IPS-15b (cell line): ENCODE measurements around the gene NTRK1.
A peak's percentile ranks its signal among the peaks of the same experiment; 100 is the strongest.

Source experiments
- H3K27me3 ChIP-seq: one replicate; pipeline ENCODE4 v1.6.1; 2013; ENCODE audit warnings: low read length; ENCODE audit not compliant: control insufficient read depth, insufficient read depth
- H3K36me3 ChIP-seq: one replicate; pipeline ENCODE4 v1.6.1; 2013; ENCODE audit warnings: low read length; ENCODE audit not compliant: control insufficient read depth, insufficient read depth
- H3K4me1 ChIP-seq: one replicate; pipeline ENCODE4 v1.6.1; 2013; ENCODE audit warnings: mild to moderate bottlenecking, low read length; ENCODE audit not compliant: control insufficient read depth, insufficient read depth
- H3K4me3 ChIP-seq: one replicate; pipeline ENCODE4 v1.5.1; 2013; ENCODE audit warnings: low read depth, low read length
- H3K9ac ChIP-seq: one replicate; pipeline ENCODE4 v1.6.1; 2013; ENCODE audit warnings: low read depth, mild to moderate bottlenecking, low read length
- H3K9me3 ChIP-seq: one replicate; pipeline ENCODE4 v1.6.1; 2013; ENCODE audit warnings: mild to moderate bottlenecking, low read length; ENCODE audit not compliant: control insufficient read depth, insufficient read depth

NTRK1 gene

GRCh38 chr1:156885880-156886355 lies 25.3 kb downstream of the NTRK1 start:
- Histone ChIP-seq H3K4me3 (no peak overlapping the region), H3K9ac (no peak overlapping the region), H3K27me3 (peaks cover 67% of the 10 kb centered on the region), H3K9me3 (no peaks in the 10 kb centered on the region), H3K36me3 (no peaks in the 10 kb centered on the region), H3K4me1 (peaks cover 9% of the 10 kb centered on the region)

- Histone ChIP-seq H3K4me1 (peaks cover 9% of the 10 kb centered on the region), H3K9ac (no peak overlapping the region), H3K27me3 (peaks cover 75% of the 10 kb centered on the region), H3K4me3 (peak overlapping the region; percentile 18), H3K9me3 (no peaks in the 10 kb centered on the region), H3K36me3 (no peaks in the 10 kb centered on the region)
Measured at GRCh38 chr1:156886583-156887281, 26.1 kb downstream of the NTRK1 start.

GRCh38 chr1:156887317-156887716 lies 26.7 kb downstream of the NTRK1 start:
- no peaks in the 10 kb centered on the region for H3K36me3 ChIP-seq
- H3K9ac ChIP-seq = no peak overlapping the region
- H3K9me3 ChIP-seq = no peaks in the 10 kb centered on the region
- H3K4me1 ChIP-seq = peaks cover 9% of the 10 kb centered on the region
- no peak overlapping the region for H3K4me3 ChIP-seq
- H3K27me3 ChIP-seq = peaks cover 80% of the 10 kb centered on the region

GRCh38 chr1:156887734-156888133 lies 27.1 kb downstream of the NTRK1 start:
- H3K27me3 ChIP-seq = peaks cover 80% of the 10 kb centered on the region
- H3K36me3 ChIP-seq = no peaks in the 10 kb centered on the region
- H3K9ac ChIP-seq = no peak overlapping the region
- peaks cover 9% of the 10 kb centered on the region for H3K4me1 ChIP-seq
- H3K9me3 ChIP-seq = no peaks in the 10 kb centered on the region
- no peak overlapping the region for H3K4me3 ChIP-seq

GRCh38 chr1:156889802-156890580 lies 29.3 kb downstream of the NTRK1 start:
- peak overlapping the region; percentile 10 for H3K4me3 ChIP-seq
- H3K36me3 ChIP-seq = no peaks in the 10 kb centered on the region
- H3K27me3 ChIP-seq = peaks cover 83% of the 10 kb centered on the region
- H3K9ac ChIP-seq = no peak overlapping the region
- no peaks in the 10 kb centered on the region for H3K9me3 ChIP-seq
- H3K4me1 ChIP-seq = peaks cover 14% of the 10 kb centered on the region

- Histone ChIP-seq H3K4me3 (peak overlapping the region; percentile 59), H3K9ac (no peak overlapping the region), H3K27me3 (peaks cover 73% of the 10 kb centered on the region)
Measured at GRCh38 chr1:156892190-156893047, 31.8 kb downstream of the NTRK1 start.

GRCh38 chr1:156893048-156893953 lies 32.6 kb downstream of the NTRK1 start, which contains the start of gene PEAR1:
Gene PEAR1, plus strand, starts transcription at chr1:156893718. Its CDS starts 10,209 bp downstream, at chr1:156903927.
- H3K27me3 ChIP-seq = peaks cover 68% of the 10 kb centered on the region

More at GRCh38 chr1:156892190-156893047, 31.8 kb downstream of the NTRK1 start:
- Histone ChIP-seq H3K9me3 (no peaks in the 10 kb centered on the region), H3K36me3 (no peaks in the 10 kb centered on the region), H3K4me1 (peaks cover 6% of the 10 kb centered on the region)

GRCh38 chr1:156894001-156894400 lies 33.3 kb downstream of the NTRK1 start:
- Histone ChIP-seq H3K36me3 (no peaks in the 10 kb centered on the region), H3K27me3 (peaks cover 69% of the 10 kb centered on the region), H3K4me3 (peak overlapping the region; percentile 59), H3K4me1 (peaks cover 6% of the 10 kb centered on the region), H3K9me3 (no peaks in the 10 kb centered on the region), H3K9ac (no peak overlapping the region)

More at GRCh38 chr1:156893048-156893953, 32.6 kb downstream of the NTRK1 start, which contains the start of gene PEAR1:
- no peak within 1 kb of the TSS for H3K9ac ChIP-seq
- H3K9me3 ChIP-seq = no peaks in the 10 kb centered on the region
- H3K4me1 ChIP-seq = peaks cover 6% of the 10 kb centered on the region
- H3K4me3 ChIP-seq = peak within 1 kb of the TSS; percentile 59
- no peaks in the 10 kb centered on the region for H3K36me3 ChIP-seq

GRCh38 chr1:156894711-156895454 lies 34.2 kb downstream of the NTRK1 start:
- H3K4me1 ChIP-seq = peaks cover 6% of the 10 kb centered on the region
- H3K9me3 ChIP-seq = no peaks in the 10 kb centered on the region
- no peak overlapping the region for H3K4me3 ChIP-seq
- H3K36me3 ChIP-seq = no peaks in the 10 kb centered on the region
- H3K9ac ChIP-seq = no peak overlapping the region
- peaks cover 61% of the 10 kb centered on the region for H3K27me3 ChIP-seq

- Histone ChIP-seq H3K4me3 (no peak overlapping the region), H3K27me3 (peaks cover 58% of the 10 kb centered on the region), H3K36me3 (no peaks in the 10 kb centered on the region), H3K9ac (no peak overlapping the region), H3K4me1 (peaks cover 5% of the 10 kb centered on the region), H3K9me3 (no peaks in the 10 kb centered on the region)
Measured at GRCh38 chr1:156895455-156895812, 34.8 kb downstream of the NTRK1 start.
